Activated CD4-positive, alpha-beta T cell treated with anti-CD3 and anti-CD28 coated beads for 4 hours (primary cell): ENCODE measurements around the gene CD151.
A peak's percentile ranks its signal among the peaks of the same experiment; 100 is the strongest.

Experiments
- DNase-seq, 2 donors: peaks; one replicate each; pipeline ENCODE4 v3.0.0-alpha.2; 2020

The CD151 gene

DNA sequence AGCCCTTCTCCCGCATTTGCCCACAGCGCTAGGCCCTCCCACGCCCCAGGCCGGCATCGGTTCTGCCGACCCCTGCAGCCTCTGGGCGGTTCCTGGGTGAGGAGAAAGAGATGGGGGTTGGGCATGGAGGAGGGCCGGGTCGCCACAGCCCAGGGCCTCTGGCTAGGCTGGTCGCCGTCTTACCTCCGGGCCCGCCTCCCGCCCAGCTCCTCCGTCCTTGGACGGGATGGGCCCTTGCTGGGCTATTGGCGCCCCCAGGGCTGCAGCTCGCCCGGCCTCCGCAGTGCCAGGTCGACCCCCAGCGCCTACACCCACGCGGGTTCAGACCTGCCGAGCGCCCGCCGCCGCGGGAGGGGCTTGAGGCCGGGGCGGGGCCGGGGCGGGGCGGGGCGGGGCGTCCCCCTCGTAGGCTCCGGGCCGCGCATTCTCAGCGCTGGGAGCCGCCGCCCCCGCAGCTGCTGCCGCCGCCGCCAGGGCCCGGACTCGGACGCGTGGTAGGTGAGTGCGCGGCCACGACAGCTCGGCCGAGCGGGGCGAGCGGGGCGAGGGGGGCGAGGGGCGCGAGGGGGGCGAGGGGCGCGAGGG, at the start of gene CD151:
Gene CD151 (plus strand): TSS at position 424 of the 585 bp plus-strand sequence. CDS start 3,118 bp downstream, outside the sequence.
- peak in 1 of 2 donors; percentile 46 for DNase-seq

DNA sequence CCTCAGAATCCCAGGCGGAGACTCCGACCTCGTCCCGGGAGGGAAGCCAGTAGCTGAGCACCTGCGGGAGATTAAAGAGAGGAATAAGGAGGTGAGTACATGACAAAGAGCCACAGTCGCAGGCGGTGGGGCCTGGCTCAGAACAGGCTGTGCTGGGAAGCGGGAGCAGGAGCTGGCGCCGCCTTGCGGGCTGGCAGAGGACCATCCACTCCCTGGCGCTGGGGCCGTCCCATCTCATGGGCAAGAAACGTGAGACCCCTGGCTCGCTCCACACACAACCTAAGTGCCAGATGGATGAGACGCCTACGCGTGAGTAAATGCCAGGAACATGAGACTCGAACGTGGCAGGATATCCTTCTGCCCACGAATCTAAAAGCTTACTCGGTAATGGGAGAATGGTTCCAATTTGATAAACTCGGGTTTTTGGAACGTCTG, 49.2 kb upstream of the CD151 start:
- no peak for DNase-seq

- no peak for DNase-seq
These were observed 46.3 kb upstream of the CD151 start for GRCh38 chr11:786235-787083.

DNA sequence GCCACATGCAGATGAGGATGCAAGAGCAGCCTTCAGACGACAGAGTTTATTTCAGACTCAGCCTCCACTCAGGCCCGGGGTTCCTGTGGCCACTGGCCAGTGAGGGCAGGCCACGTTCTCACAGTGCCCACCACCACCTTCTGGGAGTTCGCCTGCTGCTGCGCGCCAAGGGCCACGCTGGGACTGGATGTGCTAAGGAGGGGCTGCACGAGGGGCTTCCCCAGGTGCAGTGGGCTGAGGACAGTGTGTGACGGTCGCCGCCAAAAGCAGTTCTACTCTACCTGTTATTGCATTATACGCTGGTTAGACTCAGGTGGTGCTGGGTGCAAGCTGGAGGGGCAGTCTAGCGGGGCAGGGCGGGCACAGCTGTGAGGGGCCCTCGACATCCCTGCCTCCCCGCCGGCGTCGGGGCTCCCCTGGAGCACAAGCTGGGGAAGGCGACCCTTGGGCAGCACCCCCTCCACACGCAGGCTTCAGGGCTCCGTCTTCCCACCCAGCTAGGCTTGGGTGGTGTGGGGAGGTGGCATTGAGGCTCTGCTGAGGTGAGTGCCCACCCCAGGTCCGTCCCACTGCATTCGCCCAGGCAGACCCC, 45.6 kb upstream of the CD151 start:
- no peak for DNase-seq

- DNase-seq: no peak
These were observed 44.6 kb upstream of the CD151 start for GRCh38 chr11:788009-788640.

GRCh38 chr11:788953-789940, 43.5 kb upstream of the CD151 start:
- DNase-seq: no peak

DNA sequence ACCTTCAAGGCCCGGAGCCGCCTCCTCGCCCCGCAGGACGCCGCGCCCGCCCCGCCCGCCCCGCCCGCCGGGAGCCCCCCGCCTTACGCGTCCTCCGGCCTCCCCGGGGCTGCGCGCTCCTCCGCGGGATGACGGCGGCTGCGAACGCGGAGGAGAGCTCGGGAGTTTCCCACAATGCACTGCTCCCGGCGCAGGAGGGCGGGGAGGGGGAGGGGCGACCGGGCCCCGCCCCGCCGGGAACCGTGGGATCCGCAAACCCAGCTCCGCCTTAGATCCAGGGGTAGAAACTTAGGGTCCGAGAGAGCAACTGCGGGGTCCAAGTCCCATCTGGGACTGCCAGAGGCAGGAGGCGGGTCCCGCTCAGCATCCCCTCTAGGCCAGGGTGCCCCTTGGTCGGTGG, 42.8 kb upstream of the CD151 start, which contains the start of gene CEND1:
Gene CEND1 (minus strand): TSS at position 148 of the 400 bp plus-strand sequence. CDS start 1,514 bp downstream, outside the sequence.
- DNase-seq: peak in 1 of 2 donors; percentile 38

- DNase-seq: no peak
These were observed 41.8 kb upstream of the CD151 start for GRCh38 chr11:790721-791564.

DNA sequence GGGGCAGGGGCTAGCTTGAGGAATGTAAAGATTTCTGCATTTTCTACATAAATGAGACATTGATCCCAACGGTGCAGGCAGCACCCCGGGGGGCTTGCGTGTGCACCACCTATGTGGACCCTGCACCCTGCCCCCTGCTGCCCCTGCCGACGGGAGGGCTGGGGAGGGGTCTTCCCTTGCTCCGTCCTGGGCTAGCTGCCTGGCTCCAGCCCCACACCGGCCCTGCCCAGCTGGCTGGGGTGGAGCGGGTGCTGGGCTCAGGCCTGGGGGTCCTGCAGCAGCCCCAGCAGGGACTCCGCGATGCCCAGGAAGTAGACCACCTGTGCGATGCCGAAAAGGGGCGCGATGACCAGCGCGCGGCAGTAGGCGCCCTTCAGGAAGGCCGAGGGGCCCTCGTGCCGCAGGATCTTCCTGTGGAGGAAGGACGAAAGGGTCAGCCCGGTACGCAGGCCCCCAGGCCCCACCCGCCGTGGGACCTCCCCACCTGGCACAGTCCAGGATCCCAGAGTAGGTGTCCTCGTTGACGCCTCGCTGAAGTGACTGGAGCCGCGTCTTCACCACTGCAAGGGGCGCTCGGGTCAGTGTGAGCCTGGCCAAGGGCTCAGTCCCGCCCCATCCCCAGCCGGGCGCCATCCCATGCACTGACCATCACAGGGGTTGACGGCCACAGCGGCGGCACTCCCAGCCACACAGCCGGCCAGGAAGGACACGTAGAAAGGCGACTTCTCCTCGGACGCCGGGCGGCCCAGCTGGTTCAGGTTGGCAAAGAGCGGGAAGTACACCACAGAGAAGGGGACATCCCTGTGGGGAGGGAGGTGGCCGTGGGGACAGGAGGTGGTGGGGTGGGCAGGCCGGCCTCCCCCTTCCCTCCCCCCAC, 40.9 kb upstream of the CD151 start:
- no peak for DNase-seq

DNA sequence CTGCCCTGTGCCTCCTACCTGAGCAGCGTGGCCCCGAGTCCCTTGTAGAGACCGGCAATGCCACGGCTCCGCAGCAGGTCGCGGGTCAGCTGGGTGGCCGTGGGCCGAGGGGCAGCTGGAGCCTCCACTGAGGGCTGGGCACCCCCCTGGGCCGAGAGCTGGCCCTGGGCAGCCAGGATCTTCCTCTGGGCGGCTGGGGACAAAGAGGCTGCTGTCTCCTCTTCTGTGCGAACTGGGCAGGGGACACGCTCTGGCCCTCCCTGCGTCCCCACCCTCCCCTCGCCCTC, 40.3 kb upstream of the CD151 start:
- DNase-seq: no peak

- DNase-seq: no peak
These were observed 39.9 kb upstream of the CD151 start for GRCh38 chr11:792873-793272.

DNA sequence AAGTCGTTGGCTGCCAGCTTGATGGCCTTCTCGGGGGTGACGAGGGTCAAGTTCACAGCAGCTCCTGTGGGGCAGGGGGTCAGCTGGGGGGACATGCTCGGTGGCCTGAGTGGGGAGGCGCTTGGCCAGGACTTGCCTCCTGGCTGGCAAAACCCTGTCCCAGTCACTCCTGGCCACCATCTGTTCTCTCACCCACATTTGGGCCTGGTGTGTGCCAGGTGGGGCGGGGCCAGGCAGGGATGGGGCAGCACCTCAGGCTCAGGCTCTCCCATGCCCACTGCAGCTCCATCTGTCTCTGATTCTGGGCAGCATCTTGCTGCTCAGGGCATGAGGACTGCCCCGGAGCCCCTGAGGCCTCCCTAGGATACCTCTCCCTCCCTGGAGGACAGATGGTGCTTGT, 39.2 kb upstream of the CD151 start:
- no peak for DNase-seq

GRCh38 chr11:794013-794765, 38.6 kb upstream of the CD151 start:
- no peak for DNase-seq

- no peak for DNase-seq
These were observed 37.8 kb upstream of the CD151 start for GRCh38 chr11:794766-795633.

DNA sequence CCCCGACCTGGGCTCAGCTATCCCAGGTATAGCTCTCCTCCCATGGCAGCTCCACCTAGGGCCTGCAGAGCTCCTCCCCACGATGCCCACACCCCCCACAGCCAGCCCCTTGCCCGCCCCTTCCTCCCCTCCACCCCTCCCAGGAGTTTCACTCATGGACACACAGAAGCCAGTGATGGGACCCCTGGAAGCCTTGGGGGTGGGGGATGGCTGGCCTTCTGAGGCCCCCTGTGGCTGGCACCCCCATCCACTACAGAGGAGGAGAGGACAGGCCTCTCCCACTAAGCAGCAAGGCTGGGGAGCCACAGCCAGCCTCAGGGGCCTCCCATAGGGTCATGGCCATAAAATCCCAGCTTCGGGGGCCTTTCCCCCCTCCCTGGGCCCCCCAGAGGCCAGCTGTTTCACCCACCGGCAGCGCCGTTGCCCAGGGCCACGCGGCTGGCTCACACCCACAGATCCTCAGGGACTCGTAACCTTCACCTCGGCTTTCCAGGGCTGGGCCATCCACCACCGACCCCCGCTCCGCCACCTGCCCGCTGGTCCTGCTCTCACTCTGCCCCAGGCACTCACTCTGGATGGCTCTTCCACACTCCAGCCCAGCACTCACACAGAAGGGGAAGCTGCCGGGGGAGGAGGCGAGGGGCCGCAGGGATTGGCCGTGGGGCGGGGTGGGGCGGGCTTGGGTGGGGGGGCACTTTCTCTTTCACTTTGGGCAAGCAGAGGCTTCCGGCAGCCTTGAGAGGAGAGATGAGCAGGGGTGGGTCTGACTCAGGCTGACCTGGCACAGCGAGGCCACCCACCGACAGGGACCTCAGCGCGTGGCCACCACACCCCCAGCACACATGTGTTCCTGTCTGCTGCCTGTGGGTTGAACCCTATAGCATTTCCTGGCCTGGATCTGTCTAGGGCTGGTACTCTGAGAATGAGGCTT, 36.9 kb upstream of the CD151 start:
- DNase-seq: peak; percentile 77 to 86

GRCh38 chr11:796565-797295, 36.0 kb upstream of the CD151 start:
- no peak for DNase-seq
